WTC11 (cell line): ENCODE data around the gene UBP1. TPM values are rescaled to one million over a fixed set of nuclear protein-coding genes. Genes with fewer than 3 reads are reported as not detected.
A peak's percentile ranks its signal among the peaks of the same experiment; 100 is the strongest.

Source experiments
- ATAC-seq: fragments of 200-7000 bp; cut with Tn5 transposase; 2 replicates; pipeline ENCODE4 v1.10.0; 2021; ENCODE audit warnings: mild to moderate bottlenecking, moderate library complexity
- CTCF ChIA-PET: fragments of 300-600 bp; sonication (Branson Sonifier 250); formaldehyde crosslinking; loops from one replicate; lab custom pipeline; 2021; ENCODE audit warnings: antibody characterized with exemption; lab: Charles Lee
- POLR2A ChIA-PET: fragments of 350-600 bp; sonication (Branson Sonifier 250); formaldehyde crosslinking; loops from one replicate; lab custom pipeline; 2021; ENCODE audit warnings: antibody characterized with exemption; lab: Charles Lee
- DNase-seq: peaks from one replicate; pipeline ENCODE4 v3.0.0; 2021; ENCODE audit warnings: low spot score
- H3K27ac Mint-ChIP-seq: 2 replicates; pipeline ENCODE4 v1.8.0; 2021; ENCODE audit warnings: mixed read lengths
- H3K27me3 Mint-ChIP-seq: 2 replicates; pipeline ENCODE4 v1.8.0; 2021; ENCODE audit warnings: low read depth, mild to moderate bottlenecking, moderate library complexity, mixed read lengths
- H3K36me3 Mint-ChIP-seq: 2 replicates; pipeline ENCODE4 v1.8.0; 2021; ENCODE audit warnings: mixed read lengths
- H3K4me1 Mint-ChIP-seq: 2 replicates; pipeline ENCODE4 v1.8.0; 2022; ENCODE audit warnings: mixed read lengths
- H3K4me3 Mint-ChIP-seq: 2 replicates; pipeline ENCODE4 v1.8.0; 2021; ENCODE audit warnings: mild to moderate bottlenecking, moderate library complexity, mixed read lengths
- H3K9me3 Mint-ChIP-seq: 2 replicates; pipeline ENCODE4 v1.8.0; 2021; ENCODE audit warnings: mixed read lengths
- E2F5 ChIP-seq: sonication (generic); formaldehyde crosslinking; IDR thresholded peaks from 2 replicates; pipeline ENCODE4 v1.8.1; 2022; ENCODE audit warnings: mild to moderate bottlenecking, moderate library complexity, missing genetic modification reagents
- FOXK1 ChIP-seq: sonication (generic); formaldehyde crosslinking; IDR thresholded peaks from 2 replicates; pipeline ENCODE4 v1.8.0; 2022; ENCODE audit warnings: mild to moderate bottlenecking, moderate library complexity, missing genetic modification reagents
- MYBL2 ChIP-seq: sonication (generic); formaldehyde crosslinking; IDR thresholded peaks from 2 replicates; pipeline ENCODE4 v1.8.1; 2023; ENCODE audit warnings: mild to moderate bottlenecking, moderate library complexity, missing genetic modification reagents
- NR1H2 ChIP-seq: sonication (generic); formaldehyde crosslinking; IDR thresholded peaks from 2 replicates; pipeline ENCODE4 v1.9.0; 2021; ENCODE audit warnings: mild to moderate bottlenecking, moderate library complexity, missing genetic modification reagents
- SP1 ChIP-seq: sonication (generic); formaldehyde crosslinking; conservative IDR thresholded peaks from 2 replicates; pipeline ENCODE4 v1.8.1; 2022; ENCODE audit warnings: missing genetic modification reagents
- USF2 ChIP-seq: sonication (generic); formaldehyde crosslinking; IDR thresholded peaks from 2 replicates; pipeline ENCODE4 v1.8.1; 2023; ENCODE audit warnings: mild to moderate bottlenecking, missing genetic modification reagents, moderate library complexity
- ZNF121 ChIP-seq: sonication (generic); formaldehyde crosslinking; IDR thresholded peaks from 2 replicates; pipeline ENCODE4 v1.8.0; 2023; ENCODE audit warnings: missing genetic modification reagents
- ZNF138 ChIP-seq: sonication (generic); formaldehyde crosslinking; conservative IDR thresholded peaks from 2 replicates; pipeline ENCODE4 v1.8.1; 2022; ENCODE audit warnings: mild to moderate bottlenecking, moderate library complexity, missing genetic modification reagents
- ZNF232 ChIP-seq: sonication (generic); formaldehyde crosslinking; IDR thresholded peaks from 2 replicates; pipeline ENCODE4 v1.8.0; 2022; ENCODE audit warnings: mild to moderate bottlenecking, missing genetic modification reagents
- total RNA-seq: library from RNA; stranded (reverse); gene quantifications from 3 replicates; pipeline ENCODE4 v1.2.3, GENCODE V29; 2021
- TF ChIP-seq, protein P1 (sequence below): sonication (generic); formaldehyde crosslinking; IDR thresholded peaks from 2 replicates; pipeline ENCODE4 v1.8.0; 2022; ENCODE audit warnings: missing genetic modification reagents
- TF ChIP-seq, protein P2 (sequence below): fragments of 200-600 bp; IDR thresholded peaks from 2 replicates; pipeline ENCODE4 v1.8.0; 2022; ENCODE audit warnings: antibody characterized with exemption
- TF ChIP-seq, protein P3 (sequence below): sonication (generic); formaldehyde crosslinking; IDR thresholded peaks from 2 replicates; pipeline ENCODE4 v1.8.0; 2023; ENCODE audit warnings: missing genetic modification reagents

Gene UBP1
- total RNA-seq, 1 experiment from 2014 or later: 72.6 TPM

- TF ChIP-seq, protein P1, sequence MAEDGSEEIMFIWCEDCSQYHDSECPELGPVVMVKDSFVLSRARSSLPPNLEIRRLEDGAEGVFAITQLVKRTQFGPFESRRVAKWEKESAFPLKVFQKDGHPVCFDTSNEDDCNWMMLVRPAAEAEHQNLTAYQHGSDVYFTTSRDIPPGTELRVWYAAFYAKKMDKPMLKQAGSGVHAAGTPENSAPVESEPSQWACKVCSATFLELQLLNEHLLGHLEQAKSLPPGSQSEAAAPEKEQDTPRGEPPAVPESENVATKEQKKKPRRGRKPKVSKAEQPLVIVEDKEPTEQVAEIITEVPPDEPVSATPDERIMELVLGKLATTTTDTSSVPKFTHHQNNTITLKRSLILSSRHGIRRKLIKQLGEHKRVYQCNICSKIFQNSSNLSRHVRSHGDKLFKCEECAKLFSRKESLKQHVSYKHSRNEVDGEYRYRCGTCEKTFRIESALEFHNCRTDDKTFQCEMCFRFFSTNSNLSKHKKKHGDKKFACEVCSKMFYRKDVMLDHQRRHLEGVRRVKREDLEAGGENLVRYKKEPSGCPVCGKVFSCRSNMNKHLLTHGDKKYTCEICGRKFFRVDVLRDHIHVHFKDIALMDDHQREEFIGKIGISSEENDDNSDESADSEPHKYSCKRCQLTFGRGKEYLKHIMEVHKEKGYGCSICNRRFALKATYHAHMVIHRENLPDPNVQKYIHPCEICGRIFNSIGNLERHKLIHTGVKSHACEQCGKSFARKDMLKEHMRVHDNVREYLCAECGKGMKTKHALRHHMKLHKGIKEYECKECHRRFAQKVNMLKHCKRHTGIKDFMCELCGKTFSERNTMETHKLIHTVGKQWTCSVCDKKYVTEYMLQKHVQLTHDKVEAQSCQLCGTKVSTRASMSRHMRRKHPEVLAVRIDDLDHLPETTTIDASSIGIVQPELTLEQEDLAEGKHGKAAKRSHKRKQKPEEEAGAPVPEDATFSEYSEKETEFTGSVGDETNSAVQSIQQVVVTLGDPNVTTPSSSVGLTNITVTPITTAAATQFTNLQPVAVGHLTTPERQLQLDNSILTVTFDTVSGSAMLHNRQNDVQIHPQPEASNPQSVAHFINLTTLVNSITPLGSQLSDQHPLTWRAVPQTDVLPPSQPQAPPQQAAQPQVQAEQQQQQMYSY (CRISPR knock-in tag): no peak
These were observed 62.3 kb downstream of the UBP1 start (continued) for GRCh38 chr3:33377931-33378330.

GRCh38 chr3:33377489-33377888 lies 62.7 kb downstream of the UBP1 start:
- Mint-ChIP-seq H3K4me3 (no peak overlapping the region), H3K4me1 (peaks cover 12% of the 10 kb centered on the region; the same call in 1 of the 2 replicates)
- peak; percentile 78 for ATAC-seq
- TF ChIP-seq NR1H2 (CRISPR knock-in tag): no peak
- TF ChIP-seq, protein P2, sequence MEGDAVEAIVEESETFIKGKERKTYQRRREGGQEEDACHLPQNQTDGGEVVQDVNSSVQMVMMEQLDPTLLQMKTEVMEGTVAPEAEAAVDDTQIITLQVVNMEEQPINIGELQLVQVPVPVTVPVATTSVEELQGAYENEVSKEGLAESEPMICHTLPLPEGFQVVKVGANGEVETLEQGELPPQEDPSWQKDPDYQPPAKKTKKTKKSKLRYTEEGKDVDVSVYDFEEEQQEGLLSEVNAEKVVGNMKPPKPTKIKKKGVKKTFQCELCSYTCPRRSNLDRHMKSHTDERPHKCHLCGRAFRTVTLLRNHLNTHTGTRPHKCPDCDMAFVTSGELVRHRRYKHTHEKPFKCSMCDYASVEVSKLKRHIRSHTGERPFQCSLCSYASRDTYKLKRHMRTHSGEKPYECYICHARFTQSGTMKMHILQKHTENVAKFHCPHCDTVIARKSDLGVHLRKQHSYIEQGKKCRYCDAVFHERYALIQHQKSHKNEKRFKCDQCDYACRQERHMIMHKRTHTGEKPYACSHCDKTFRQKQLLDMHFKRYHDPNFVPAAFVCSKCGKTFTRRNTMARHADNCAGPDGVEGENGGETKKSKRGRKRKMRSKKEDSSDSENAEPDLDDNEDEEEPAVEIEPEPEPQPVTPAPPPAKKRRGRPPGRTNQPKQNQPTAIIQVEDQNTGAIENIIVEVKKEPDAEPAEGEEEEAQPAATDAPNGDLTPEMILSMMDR: 0 out of 2 replicates have a peak, but pooled peaks have one; percentile 19
- no peak for TF ChIP-seq FOXK1
- TF ChIP-seq, all 79 proteins: peak for 1
- no peaks in the 10 kb centered on the region for H3K9me3 Mint-ChIP-seq
- ChIA-PET POLR2A (no interaction called here), CTCF (interaction anchor here (0.6 to 1.3 kb wide), 4 partner anchors 43 to 410 kb away, joined by 3 to 4 read pairs (median 4); no protein-coding TSS in a partner anchor)
- H3K27me3 Mint-ChIP-seq: no peaks in the 10 kb centered on the region
- H3K27ac Mint-ChIP-seq: no peak overlapping the region
- DNase-seq: peak; percentile 32
- H3K36me3 Mint-ChIP-seq: no peaks in the 10 kb centered on the region; the same call in none of the 2 replicates

GRCh38 chr3:33373082-33373437 lies 67.1 kb downstream of the UBP1 start:
- no peak for DNase-seq
- peaks cover 12% of the 10 kb centered on the region; the same call in 1 of the 2 replicates for H3K4me1 Mint-ChIP-seq
- peaks cover 8% of the 10 kb centered on the region for H3K36me3 Mint-ChIP-seq
- H3K4me3 Mint-ChIP-seq: no peak overlapping the region
- CTCF ChIA-PET: interaction anchor here (0.6 to 3.3 kb wide), 75 partner anchors 8 to 461 kb away, joined by 3 to 167 read pairs (median 5); partner anchors contain the start of genes CRTAP, FBXL2, GLB1 and SUSD5
- no peak for ATAC-seq
- H3K27me3 Mint-ChIP-seq: no peaks in the 10 kb centered on the region; the same call in 1 of the 2 replicates
- POLR2A ChIA-PET: no interaction called here
- H3K9me3 Mint-ChIP-seq: peaks cover 11% of the 10 kb centered on the region
- H3K27ac Mint-ChIP-seq: no peak overlapping the region
- TF ChIP-seq ZNF138 (CRISPR knock-in tag) (no peak), ZNF232 (CRISPR knock-in tag) (no peak), MYBL2 (CRISPR knock-in tag) (no peak), SP1 (CRISPR knock-in tag) (no peak), E2F5 (CRISPR knock-in tag) (no peak), ZNF121 (CRISPR knock-in tag) (no peak), USF2 (CRISPR knock-in tag) (no peak)
- TF ChIP-seq, protein P3, sequence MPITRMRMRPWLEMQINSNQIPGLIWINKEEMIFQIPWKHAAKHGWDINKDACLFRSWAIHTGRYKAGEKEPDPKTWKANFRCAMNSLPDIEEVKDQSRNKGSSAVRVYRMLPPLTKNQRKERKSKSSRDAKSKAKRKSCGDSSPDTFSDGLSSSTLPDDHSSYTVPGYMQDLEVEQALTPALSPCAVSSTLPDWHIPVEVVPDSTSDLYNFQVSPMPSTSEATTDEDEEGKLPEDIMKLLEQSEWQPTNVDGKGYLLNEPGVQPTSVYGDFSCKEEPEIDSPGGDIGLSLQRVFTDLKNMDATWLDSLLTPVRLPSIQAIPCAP (CRISPR knock-in tag): no peak
- TF ChIP-seq, protein P2: no peak
- TF ChIP-seq, all 79 proteins: peak for 0
